GM20000 (cell line): ENCODE data around the gene RND1.

Source experiments
- DNase-seq: peaks from one replicate; pipeline ENCODE4 v3.0.0; 2012; ENCODE audit warnings: low spot score
- TF ChIP-seq, protein P1 (sequence below): IDR thresholded peaks from 2 replicates; pipeline ENCODE4 v1.5.1; 2012; ENCODE audit warnings: mild to moderate bottlenecking, control low read depth; ENCODE audit errors: extremely low read depth, missing control alignments

RND1 gene

GRCh38 chr12:48810903-48811431, 54.7 kb downstream of the RND1 start:
- DNase-seq, result no peak

DNA sequence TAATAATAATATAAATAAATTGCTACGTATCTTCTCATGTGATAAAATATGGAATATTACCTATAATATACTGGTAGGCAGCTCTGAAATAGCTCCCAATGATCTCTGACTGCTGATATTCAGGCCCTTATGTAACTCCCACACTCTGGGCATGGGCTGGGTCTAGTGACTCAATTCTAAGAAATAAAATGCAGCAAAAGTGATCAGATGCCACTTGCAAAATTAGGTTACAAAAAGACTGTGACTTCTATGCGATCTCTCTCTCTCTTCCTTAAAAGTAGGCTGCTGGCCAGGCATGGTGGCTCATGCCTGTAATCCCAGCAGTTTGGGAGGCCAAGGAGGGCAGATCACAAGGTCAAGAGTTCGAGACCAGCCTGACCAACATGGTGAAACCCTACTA, 57.7 kb downstream of the RND1 start:
- DNase-seq, result no peak
- TF ChIP-seq, protein P1, sequence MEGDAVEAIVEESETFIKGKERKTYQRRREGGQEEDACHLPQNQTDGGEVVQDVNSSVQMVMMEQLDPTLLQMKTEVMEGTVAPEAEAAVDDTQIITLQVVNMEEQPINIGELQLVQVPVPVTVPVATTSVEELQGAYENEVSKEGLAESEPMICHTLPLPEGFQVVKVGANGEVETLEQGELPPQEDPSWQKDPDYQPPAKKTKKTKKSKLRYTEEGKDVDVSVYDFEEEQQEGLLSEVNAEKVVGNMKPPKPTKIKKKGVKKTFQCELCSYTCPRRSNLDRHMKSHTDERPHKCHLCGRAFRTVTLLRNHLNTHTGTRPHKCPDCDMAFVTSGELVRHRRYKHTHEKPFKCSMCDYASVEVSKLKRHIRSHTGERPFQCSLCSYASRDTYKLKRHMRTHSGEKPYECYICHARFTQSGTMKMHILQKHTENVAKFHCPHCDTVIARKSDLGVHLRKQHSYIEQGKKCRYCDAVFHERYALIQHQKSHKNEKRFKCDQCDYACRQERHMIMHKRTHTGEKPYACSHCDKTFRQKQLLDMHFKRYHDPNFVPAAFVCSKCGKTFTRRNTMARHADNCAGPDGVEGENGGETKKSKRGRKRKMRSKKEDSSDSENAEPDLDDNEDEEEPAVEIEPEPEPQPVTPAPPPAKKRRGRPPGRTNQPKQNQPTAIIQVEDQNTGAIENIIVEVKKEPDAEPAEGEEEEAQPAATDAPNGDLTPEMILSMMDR, result no peak

More at GRCh38 chr12:48810903-48811431, 54.7 kb downstream of the RND1 start:
- TF ChIP-seq, protein P1, result no peak
